Measurements from ENCODE around the gene SMAGP.

DNA sequence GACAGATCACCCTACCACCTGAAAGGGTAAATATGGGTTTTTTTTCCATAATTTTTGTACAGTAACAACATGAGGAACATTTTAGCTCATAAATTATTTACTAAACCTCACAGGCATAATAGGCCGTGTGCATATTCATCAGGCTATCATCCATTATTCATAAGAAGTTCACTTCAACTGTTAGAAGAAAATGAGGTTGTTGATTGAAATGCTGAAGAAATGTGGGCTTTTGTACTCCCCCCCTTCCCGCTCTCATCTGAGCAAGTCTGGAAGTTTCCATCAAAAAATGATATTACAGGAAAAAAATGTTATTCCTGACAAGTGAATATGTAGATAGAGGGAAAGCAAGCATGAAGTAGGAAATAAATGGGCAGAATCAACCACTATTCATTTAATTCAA lies 44.4 kb downstream of the SMAGP start:
- no peak for TF ChIP-seq POLR2A (IDR thresholded peaks at IDR 0.05)
- TF ChIP-seq, protein P1, sequence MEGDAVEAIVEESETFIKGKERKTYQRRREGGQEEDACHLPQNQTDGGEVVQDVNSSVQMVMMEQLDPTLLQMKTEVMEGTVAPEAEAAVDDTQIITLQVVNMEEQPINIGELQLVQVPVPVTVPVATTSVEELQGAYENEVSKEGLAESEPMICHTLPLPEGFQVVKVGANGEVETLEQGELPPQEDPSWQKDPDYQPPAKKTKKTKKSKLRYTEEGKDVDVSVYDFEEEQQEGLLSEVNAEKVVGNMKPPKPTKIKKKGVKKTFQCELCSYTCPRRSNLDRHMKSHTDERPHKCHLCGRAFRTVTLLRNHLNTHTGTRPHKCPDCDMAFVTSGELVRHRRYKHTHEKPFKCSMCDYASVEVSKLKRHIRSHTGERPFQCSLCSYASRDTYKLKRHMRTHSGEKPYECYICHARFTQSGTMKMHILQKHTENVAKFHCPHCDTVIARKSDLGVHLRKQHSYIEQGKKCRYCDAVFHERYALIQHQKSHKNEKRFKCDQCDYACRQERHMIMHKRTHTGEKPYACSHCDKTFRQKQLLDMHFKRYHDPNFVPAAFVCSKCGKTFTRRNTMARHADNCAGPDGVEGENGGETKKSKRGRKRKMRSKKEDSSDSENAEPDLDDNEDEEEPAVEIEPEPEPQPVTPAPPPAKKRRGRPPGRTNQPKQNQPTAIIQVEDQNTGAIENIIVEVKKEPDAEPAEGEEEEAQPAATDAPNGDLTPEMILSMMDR (IDR thresholded peaks at IDR 0.05) = no peak

Data from right lobe of liver (tissue), 4 donors.